Measurements from ENCODE around the gene CTIF.

CTIF gene

DNA sequence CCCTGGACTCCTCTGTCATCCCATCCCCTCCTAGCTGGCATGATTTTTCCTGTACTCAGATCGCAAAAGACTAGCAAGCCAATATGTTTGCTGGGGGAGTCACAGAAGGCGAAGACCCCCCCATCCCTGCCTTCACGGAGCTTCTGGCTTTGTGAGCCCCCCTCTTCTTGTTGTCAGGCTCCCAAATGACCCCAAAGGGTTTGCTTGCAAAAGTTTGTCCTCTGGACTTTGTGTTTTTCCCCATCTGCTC, 242.0 kb downstream of the CTIF start:
- DNase-seq = no peak

DNA sequence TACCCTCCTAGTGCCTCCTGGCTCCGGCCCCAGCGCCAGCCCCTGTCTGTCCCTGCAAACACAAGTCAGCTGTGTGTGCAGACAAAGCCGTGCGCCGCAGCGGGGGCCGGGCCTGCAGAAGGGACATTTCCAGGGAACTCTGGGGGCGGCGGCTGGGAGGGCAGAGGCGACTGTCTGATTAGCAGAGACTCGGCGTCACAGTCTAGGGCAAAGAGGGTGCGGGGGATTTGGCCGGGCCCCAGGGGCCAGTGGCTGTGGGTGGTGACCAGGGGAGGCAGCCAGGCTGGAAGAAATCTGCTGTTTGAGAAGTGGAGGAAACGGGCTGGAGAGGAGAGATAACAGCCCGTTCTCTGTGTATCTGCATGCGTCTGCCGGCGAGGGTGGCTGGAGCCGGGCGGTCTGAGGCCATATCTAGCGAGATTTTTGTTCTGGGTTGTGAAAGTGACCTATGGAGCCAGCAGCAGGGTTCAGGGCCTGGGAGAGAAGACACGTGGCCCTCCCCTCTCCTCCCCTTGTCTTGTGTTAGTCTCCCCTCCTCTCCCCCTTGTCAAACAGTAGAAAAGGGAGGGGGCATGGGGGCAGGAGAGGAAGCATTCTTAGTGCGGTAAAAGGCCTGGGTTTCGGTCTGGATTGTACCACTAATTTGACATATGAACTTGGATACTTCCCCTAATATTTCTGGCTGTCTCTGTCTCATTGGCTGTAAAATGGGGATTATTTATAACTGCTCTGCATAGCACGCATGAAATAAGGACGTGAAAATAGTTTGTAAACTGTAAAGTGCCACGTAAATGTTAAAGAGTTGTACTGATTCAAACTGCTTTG, 242.5 kb downstream of the CTIF start:
- DNase-seq = no peak

DNA sequence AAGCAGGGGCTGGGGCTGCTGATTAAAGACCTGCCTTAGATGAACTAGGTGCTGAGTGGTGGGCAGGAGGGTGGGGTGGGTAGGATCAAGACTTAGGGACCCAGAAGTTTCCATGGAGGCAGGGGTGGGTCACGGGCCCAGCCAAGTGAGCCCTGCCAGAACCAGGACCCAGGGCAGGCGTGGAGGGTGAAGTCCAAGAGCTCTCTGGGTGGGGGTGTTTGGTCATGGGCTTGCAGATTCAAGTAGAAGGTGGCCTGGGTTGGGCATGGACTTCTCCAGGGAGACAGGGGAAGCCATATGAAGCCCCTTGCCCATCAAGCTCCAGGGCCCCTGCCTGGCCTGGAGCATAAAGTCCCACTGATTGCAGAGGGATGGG, 243.1 kb downstream of the CTIF start:
- no peak for DNase-seq

DNA sequence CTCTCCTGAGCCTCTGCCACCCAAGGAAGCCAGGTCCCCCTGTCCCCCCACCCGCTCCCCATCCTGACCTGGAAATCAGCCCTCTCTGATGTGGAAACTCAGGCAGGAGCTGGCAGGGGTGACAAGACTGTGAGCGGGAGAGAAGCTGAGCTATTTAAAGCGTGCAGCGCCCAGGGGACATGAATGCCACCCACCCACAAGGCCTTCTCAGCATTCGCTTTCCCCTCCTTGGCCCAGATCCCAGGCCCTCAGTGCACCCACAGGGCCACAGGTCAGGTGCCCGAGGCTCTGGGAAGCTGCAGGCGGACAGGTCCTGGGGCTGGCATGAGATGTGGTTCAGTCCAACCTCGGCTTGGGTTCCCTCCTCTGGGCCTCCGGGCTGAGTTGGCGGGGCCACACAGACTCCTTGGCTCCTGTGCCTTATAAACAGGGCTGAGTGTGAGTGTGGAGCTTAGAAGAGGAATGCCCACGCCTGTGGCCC, 243.6 kb downstream of the CTIF start:
- no peak for DNase-seq

DNA sequence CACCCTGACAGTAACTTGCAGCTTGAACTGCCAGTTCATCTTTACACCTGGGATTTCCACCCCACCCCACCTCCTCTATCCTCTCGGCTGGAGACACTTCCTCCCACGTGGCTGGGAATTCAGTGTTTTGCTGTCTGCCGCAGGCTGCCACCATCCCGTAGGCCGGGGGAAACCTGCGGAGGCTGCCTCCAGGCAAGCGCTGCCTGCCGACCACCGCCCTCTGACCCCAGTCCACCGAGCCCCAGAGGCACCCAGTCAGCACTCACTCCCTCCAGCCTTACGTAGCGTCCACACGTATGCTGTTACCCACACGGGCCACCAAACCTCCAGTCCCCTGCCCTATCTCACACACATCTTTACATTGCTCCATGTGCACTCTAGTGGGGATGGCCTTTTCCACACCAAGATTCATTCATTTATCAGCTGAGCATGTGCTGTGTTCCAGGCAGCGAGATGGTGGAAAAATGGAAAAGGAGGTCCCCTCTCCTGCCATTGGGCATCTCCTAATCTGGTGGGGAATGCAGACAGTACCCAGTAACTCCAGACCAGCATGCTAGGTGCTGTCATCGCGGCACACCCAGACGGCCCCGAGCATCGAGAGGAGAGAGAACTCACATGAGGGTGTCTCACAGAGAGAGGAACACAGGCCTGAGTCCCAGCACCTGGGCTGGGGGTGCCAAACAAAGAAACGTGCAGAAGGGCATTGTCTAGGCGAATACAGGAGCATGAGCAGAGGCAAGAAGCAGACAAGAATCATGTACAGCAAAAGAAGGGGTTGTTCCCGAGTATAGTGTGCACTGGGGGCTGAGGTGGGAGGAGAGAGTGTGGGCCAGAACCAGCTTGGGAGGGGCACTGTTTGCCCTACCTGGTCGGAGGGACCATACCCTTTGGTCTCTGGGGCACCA, 245.0 kb downstream of the CTIF start:
- no peak for DNase-seq

DNA sequence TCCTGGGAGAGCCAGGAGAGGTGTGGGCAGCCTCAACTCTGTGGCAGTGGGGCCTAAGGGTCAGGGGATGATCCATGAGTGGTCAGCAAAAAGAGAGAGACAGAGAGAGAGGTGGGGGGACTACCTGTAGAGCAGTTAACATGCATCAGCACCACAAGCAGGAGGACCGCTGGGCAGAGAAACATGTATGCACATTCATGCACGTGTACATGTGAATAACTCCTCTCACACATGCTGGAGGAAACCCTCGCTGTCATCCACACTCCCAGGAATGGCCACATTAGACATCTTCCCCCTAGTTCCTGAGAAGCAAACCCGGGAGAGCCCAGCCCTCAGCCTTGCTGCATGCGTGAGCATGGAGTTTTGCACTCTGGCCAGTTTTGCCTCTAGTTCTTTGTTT, 245.8 kb downstream of the CTIF start:
- DNase-seq = no peak

DNA sequence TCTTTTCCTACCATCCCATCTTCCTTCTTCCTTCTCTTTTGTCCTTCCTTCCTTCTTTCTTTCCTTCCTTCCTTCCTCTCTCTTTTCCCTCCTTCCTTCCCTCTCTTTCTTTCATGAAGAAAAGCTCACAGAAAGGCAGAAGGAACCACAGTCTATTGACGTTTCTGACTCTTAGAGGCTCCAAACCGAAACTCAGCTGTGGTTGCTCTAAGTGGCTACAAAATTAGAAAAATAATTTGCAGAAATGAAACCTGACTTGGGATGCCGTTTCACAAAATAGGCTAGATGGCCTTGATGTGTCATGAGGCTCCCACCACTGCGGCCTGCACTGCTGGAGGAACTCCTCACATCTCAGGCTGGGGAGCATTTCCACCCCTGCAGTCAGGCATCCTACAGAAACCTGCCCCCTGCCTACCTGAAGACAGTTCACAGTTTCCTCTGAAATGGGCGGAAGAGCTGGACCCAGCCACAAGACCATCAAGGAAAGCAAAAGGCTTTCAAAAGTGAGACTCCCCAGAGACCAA, 246.3 kb downstream of the CTIF start:
- DNase-seq = no peak

DNA sequence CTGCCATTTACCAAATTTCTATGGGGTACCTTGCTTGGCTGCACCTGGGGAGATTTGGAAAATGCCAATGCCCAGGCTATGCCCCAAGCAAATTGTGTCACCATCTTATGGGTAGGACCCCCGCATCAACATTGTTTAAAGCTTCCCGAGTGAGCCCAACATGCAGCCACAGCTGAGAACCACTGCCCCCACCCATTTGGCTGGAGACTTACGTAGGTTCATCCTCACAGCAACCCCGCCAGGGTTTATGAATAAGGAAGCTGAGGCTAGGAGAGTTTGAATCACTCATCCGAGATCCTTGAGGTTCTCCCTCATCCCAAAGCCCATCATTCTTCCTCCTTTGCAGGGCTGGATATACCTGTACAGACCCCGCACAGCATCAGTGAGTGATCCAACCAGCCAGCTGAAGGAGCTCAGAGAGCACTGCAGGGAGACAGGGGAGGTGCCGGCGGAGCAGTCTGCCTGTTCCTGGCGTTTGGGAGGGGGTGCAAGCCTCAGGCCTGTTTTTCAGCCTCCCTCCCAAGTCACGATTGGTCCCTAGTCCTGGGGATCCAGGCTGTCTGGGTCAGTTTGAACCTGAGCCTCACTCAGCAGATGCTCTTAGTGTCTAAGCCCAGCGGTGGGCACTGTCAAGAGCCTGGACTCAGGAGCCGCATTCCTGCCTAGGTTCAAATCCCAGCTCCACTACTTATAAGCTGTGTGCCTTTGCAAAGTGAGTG, 247.1 kb downstream of the CTIF start:
- DNase-seq = no peak

DNA sequence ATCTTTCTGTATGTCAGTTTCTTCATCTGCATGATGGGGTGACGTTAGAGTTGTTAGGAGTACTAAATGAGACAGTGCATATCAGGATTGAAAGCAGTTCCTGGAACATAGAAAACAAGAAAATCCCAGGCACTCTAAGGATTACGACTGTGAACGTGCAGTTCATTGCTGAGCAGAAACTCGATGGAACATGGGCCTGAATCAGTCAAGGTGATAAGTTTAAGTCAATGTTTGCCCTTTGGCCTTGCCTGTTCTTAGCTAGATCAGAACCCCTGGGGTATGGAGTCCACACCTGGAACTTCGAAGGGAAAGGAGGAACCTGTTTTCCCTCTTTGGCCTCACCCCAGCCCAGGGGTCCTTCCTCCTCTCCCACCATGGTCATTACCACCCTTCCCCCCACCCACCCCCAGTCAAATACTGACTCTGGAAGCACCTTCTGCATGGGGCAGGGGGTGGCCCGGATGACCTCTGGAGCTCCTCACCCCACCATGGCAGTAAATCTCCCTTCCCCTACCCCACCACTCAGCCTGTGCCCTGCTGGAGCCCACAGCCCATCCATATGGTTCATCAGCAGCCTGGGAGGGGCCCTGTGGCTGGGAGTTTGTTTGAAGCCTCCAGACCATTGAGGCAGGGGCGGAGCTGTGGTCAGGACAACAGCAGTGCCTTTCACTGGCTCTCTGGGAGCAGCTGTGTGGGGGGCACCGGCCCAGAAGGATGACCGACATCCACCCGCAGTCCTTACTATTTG, 247.8 kb downstream of the CTIF start:
- DNase-seq = no peak

DNA sequence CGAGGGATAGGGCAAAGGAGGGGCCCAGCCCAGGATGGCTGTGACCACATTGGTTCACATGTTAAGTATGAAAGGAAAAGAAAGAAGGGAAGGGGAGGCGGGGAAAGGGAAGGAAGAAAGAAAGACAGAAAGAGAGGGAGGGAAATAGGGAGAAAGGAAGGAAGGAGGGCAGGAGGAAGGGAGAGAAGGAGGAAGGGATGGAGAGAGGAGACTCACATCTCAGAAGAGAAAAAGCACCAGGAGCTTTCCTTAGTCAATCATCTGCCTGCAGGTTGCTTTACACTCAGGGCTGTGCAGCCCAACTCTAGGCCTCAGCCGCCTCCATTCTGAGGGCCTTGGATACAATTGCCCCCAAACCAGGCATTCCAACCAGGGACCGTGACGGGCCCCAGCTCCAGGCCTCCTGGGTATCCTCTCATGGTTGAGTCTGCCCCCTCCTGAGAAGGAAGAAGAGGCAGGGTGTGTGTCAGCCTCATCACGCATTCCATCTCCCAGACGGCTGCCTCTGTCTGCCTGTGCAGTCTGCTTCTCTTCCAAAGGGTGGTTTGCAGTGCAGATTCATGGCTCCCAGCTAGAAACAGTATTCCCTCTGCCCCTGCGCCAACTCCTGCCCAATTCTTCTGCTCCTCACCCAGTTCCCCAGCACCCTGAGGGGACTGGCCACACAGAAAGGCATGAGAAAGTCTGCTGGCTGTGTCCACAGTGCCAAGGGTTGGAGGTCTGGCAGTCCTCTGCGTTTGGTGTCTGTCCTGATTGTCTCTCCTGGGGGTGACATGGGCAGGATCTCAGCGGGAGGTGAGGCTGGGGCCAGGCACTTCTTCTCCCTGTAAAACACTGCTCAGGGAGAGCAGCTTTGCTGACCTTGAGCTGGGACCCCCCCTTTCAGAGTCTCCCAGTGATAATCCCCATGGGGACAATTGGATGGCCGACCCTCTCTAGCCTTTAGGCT, 248.6 kb downstream of the CTIF start:
- no peak for DNase-seq

DNA sequence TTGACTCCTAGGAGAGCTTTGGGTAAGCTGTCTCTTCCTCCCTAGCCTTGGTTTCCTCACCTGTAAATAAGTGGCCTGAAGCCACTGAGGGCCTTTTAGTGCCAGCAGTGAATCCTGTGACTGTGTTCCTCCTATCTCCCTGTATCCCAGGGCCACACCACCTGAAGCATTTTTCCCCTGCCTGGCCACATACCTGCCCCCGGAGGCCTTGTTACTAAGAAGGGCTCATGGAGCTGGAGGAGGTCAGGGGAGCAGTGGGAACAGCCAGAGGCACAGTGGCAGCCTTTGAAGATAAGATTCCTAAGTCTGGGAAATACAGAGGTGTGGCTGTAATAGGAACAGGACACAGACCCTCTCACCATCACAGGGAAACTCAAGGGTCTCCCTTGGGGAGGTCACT, 249.5 kb downstream of the CTIF start:
- no peak for DNase-seq

DNA sequence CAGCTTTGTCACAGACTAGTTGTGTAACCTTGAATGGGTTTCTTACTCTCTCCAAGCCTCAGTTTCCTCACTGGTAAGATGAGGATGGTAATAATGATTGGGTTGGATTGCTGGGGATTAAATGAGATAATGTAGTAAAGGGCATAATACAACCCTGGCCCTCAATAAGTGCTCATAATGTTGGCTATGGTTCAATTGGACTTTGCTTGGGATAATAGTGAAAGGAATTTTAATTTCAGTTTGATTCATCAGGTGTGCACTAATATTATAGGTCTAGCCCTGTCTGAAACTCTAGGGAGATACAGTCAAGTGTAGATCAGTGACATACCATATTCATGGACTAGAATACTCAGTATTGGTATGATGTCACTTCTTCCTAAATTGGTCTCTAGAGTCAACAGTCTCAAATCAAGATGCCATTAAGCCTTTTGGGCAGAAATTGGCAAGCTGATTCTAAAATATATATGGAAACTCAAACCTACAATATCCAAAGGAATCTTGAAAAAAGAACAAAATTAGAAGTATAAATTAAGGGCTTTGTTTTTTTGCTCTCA, 250.5 kb downstream of the CTIF start:
- no peak for DNase-seq

DNA sequence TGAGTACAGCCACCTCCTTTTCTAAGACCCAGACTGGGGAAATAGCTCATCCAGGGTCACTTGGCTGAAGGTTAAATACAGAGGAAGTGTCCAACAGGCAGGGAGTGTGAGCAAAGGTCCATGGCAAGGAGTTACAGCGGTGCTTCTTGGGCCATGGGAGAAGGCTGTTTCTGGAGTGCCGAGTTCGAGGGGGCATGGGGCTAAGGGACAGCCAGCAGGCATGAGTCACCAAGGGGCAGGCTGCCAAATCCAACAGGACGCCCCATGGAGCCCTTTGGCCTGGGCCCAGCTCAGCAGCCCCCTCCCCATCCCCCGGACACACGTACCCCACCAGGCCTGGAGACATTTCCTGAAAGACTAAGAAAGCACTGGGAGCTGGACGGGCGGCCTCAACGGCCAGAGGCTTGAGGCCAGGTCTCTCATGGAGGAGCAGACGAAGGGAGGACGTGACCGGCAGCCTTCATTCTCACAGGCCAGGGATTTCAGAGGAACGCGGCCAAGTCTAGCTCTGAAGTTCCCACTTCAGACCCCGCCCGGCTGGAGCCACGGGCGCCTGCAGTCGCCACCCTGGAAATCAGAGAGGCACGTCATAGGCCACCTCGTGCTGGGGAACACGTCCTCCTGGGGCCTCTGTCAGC, 251.5 kb downstream of the CTIF start:
- DNase-seq = no peak

DNA sequence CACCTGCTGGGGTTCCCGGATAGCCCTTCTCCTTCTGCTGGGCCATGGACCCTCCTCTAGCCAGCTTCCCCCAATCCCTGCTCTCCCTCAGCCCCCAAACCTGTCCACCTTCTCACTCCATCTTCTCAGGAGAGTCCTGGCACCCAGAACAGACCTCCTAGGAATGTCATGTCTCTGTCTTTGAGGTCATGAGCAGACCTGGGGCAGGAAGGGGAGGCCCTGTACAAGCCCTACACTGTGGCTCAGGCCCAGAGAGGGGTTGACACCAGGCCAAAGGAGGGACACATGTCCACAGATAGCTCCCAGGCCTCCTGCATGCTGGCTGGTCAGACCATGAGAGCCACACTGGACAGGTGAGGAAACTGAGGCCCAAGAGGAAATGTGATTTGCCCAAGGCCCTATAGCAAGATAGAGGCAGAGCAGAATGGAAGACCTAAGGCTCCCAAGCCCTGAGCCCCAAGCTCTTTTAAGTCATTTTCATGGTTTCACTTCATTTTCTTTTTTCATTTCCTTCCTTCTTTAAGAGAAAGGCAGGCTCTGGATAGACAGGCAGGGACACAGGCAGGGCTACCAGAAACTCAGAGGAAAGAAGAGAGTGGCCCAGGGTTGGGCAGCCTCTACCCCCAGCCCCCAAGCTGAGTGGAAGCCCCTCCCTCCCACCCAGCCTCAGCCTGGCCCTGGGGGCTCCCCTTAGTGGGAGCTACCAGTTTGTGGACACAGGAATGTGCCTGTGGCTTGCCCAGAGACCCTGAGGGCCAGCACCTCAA, 252.2 kb downstream of the CTIF start:
- no peak for DNase-seq

DNA sequence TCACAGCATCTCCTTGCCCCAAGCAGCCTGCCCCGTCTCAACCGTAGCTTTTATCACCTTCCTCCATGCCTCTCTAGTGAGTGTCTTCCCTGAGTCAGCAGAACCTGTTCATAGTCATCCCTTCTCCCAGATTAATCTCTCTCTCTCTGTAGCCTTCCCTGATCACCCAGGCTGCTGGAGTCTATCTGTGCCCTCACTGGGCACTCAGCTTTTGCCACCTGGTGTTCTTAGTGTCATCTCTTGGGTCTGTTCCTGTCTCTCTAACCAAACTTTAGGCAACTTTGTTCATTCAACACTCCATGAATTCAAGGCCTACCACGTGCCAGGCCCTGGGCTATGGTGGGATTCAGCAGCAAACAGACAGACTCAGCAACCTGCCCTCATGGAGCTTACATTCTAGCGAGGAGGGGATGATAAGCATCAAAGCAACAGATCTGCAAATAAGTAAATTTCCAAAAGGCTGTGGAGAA, 252.8 kb downstream of the CTIF start:
- no peak for DNase-seq

DNA sequence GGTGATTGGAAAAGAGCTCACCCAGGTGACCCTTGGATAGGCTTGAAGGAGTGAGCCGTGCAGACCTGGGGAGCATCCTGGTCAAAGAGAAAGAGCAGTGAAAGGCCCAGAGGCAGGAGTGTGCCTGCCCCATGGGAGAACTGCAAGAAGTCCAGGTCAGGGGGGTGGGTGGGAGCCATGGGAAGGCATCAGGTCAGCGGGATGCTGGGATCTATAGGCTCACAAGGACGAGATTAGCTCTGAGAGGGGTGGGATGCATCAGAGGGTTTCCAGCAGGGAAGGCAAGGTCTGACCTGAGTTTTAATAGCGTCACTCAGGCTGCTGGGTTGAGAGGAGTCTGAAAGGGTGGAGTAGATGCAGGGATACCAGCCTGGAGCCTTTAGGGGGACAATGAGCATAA, 253.3 kb downstream of the CTIF start:
- DNase-seq = no peak

DNA sequence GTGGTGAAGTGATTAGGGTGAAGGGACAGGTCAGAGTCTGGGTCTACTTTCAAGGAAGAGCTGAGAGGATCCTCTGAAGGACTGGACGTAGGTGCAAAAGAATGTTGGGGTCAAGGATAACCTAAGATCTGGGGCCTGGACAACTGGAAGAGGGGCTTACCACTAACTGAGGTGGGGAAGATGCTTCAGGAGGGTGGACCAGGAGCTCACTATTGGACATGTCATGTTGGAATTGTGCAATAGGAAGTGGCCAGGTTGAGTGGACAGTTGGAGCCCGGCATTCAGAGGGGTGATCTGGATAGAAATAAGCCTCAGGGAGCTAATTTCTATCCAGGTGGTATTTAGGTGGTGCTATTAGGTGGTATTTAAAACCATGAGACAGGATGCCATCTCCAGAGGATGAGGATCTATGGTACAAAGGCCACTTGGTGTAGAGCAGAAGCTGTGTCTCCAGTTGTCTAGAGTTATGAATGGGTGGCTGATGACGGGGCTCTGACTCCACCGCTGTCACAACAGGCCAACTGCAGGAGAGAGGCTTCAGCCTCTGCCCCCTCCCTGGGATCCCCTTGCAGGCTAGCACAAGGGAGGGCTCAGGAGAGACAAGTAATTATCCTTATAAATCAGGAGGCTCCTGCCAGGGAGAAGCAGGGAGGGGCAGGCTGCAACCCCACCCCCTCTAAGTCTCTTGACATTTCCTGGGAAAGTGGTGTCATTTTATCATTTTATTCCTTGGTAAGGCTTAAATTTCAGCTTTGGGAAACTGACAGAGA, 254.0 kb downstream of the CTIF start:
- DNase-seq = no peak

DNA sequence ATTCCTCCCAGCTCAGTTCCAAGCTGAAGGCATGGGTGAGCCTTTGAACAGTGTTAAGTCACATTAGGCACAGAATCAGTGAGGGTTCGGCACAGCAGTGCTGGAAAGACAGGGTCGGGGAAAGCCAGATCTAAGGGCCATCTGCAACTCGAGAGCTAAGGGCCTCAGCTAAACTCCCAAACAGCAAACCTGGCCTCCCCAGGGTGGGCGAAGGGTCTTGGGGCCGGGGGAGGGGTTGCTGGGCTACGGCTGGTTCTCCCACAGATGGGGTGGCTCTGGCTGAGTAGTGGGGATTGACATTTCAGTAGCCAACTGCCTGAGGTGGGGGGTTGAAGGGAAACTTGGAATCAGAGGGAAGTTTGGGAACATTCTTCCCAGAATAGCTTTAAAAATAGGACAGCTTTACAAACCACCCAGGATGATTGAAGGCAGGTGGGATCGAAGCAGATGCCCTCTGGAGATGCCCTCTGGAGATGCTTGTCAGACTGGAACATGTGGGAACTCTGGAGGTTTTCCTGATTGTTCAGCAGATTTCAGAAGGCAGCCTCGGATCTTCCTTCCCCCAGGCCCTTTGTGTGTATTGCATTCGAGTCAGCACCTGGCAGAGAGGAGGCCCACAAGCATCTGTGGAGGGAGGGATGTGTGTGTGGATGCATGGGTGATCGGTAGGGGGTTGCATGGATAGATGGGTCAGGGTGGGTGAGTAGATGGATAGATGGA, 255.6 kb downstream of the CTIF start:
- no peak for DNase-seq
